H1 (cell line): ENCODE results near the gene SMIM10. TPM values are rescaled to one million over a fixed set of nuclear protein-coding genes. Genes with fewer than 3 reads are reported as not detected.

Experiments
- CTCF ChIA-PET: fragments of 300-600 bp; sonication (Branson Sonifier 250); formaldehyde crosslinking; loops from one replicate; lab custom pipeline; 2021; ENCODE audit not compliant: partially characterized antibody; lab: Charles Lee
- POLR2A ChIA-PET: fragments of 300-600 bp; sonication (Branson Sonifier 250); formaldehyde crosslinking; loops from one replicate; lab custom pipeline; 2021; ENCODE audit warnings: inconsistent platforms; ENCODE audit not compliant: partially characterized antibody; lab: Charles Lee
- DNase-seq, 2 experiments: peaks; one replicate each; pipeline versions ENCODE4 v3.0.0 to v3.0.0-alpha.2; 2010 to 2022; ENCODE audit warnings: low spot score in 2 of 2, low read depth in 1 of 2, mixed read lengths in 1 of 2
- FAIRE-seq: peaks from 2 replicates; lab custom pipeline; 2011; peaks lifted over from hg19 to GRCh38; lab: Jason Lieb, UNC
- H2AFZ ChIP-seq: 2 replicates; pipeline ENCODE4 v1.8.1; 2012; ENCODE audit warnings: low read length, inconsistent platforms
- H2AK5ac ChIP-seq: 2 replicates; pipeline ENCODE4 v1.6.1; 2013; ENCODE audit warnings: low read depth, low read length
- H2BK120ac ChIP-seq: replicated peaks from 2 replicates; pipeline ENCODE3; 2013; ENCODE audit warnings: low read depth, low read length, inconsistent platforms
- H2BK12ac ChIP-seq: 2 replicates; pipeline ENCODE4 v1.6.1; 2013; ENCODE audit warnings: low read depth, low read length
- H2BK15ac ChIP-seq: 2 replicates; pipeline ENCODE4 v1.6.1; 2013; ENCODE audit warnings: low read length
- H2BK20ac ChIP-seq: 2 replicates; pipeline ENCODE4 v1.6.1; 2013; ENCODE audit warnings: low read length
- H2BK5ac ChIP-seq: 2 replicates; pipeline ENCODE4 v1.6.1; 2013; ENCODE audit warnings: low read depth, low read length
- H3K14ac ChIP-seq: 2 replicates; pipeline ENCODE4 v1.6.1; 2013; ENCODE audit warnings: inconsistent platforms; ENCODE audit not compliant: insufficient read length
- H3K18ac ChIP-seq: 2 replicates; pipeline ENCODE4 v1.6.1; 2013; ENCODE audit warnings: low read length; ENCODE audit errors: extremely low read depth
- H3K23ac ChIP-seq: 2 replicates; pipeline ENCODE4 v1.6.1; 2013; ENCODE audit warnings: inconsistent platforms; ENCODE audit not compliant: insufficient read length
- H3K23me2 ChIP-seq: 2 replicates; pipeline ENCODE4 v1.6.1; 2013; ENCODE audit warnings: low read depth, low read length
- H3K27ac ChIP-seq: 2 replicates; pipeline ENCODE4 v1.6.1; 2011; ENCODE audit warnings: low read depth, low read length, inconsistent platforms
- H3K27me3 ChIP-seq, 4 experiments: replicated peaks in 1 of 4; 1 replicate in 1 of 4; 2 replicates in 3 of 4; pipeline versions ENCODE4 v1.6.1 to v1.8.1; 2011 to 2013; ENCODE audit warnings: low read length in 3 of 4, mild to moderate bottlenecking in 3 of 4, inconsistent platforms in 2 of 4, mixed read lengths in 2 of 4, moderate library complexity in 1 of 4; ENCODE audit not compliant: control insufficient read depth in 3 of 4, insufficient read depth in 3 of 4; ENCODE audit errors: extremely low read depth in 1 of 4
- H3K36me3 ChIP-seq, 4 experiments: 2 replicates each; pipeline versions ENCODE4 v1.6.1 to v1.8.1; 2011 to 2013; ENCODE audit warnings: mild to moderate bottlenecking in 4 of 4, low read length in 3 of 4, moderate library complexity in 2 of 4, control low read depth in 1 of 4, inconsistent platforms in 1 of 4; ENCODE audit not compliant: insufficient read depth in 4 of 4, control insufficient read depth in 2 of 4
- H3K4ac ChIP-seq: replicated peaks from 2 replicates; pipeline ENCODE3; 2013; ENCODE audit warnings: low read length, low read depth, mixed read lengths, inconsistent platforms; ENCODE audit not compliant: insufficient read length
- H3K4me1 ChIP-seq, 4 experiments: replicated peaks in 1 of 4; 1 replicate in 1 of 4; 2 replicates in 3 of 4; pipeline versions ENCODE4 v1.6.1 to v1.8.1; 2011 to 2013; ENCODE audit warnings: low read length in 3 of 4, inconsistent platforms in 2 of 4, mixed read lengths in 1 of 4; ENCODE audit not compliant: insufficient read depth in 4 of 4, control insufficient read depth in 3 of 4
- H3K4me2 ChIP-seq, 2 experiments: 2 replicates each; pipeline versions ENCODE4 v1.6.1 to v1.8.1; 2011 to 2013; ENCODE audit warnings: low read depth in 2 of 2, low read length in 2 of 2, control low read depth in 1 of 2, inconsistent platforms in 1 of 2, mild to moderate bottlenecking in 1 of 2; ENCODE audit not compliant: insufficient read depth in 1 of 2
- H3K4me3 ChIP-seq, 4 experiments: fragments of 200-600, 300-600 bp in 1 of 4; sonication (generic), shearing (Covaris generic), sonication (Bioruptor Twin) in 1 of 4; 2 replicates each; pipeline versions ENCODE4 v1.5.1 to v1.8.1; 2011 to 2016; ENCODE audit warnings: low read length in 4 of 4, low read depth in 3 of 4, control low read depth in 2 of 4, inconsistent platforms in 2 of 4, mild to moderate bottlenecking in 2 of 4, mixed read lengths in 1 of 4, moderate library complexity in 1 of 4; ENCODE audit not compliant: insufficient read depth in 2 of 4; ENCODE audit errors: extremely low read depth in 1 of 4
- H3K56ac ChIP-seq: replicated peaks from 2 replicates; pipeline ENCODE3; 2013; ENCODE audit warnings: low read depth, mild to moderate bottlenecking, mixed read lengths, low read length, inconsistent platforms; ENCODE audit not compliant: insufficient read length
- H3K79me1 ChIP-seq: 2 replicates; pipeline ENCODE4 v1.6.1; 2013; ENCODE audit warnings: low read depth, low read length, control low read depth
- H3K79me2 ChIP-seq, 2 experiments: 2 replicates each; pipeline versions ENCODE4 v1.6.1 to v1.8.1; 2012 to 2013; ENCODE audit warnings: low read length in 2 of 2, mild to moderate bottlenecking in 2 of 2, inconsistent platforms in 1 of 2; ENCODE audit not compliant: insufficient read depth in 2 of 2, control insufficient read depth in 1 of 2
- H3K9ac ChIP-seq, 4 experiments: replicated peaks in 1 of 4; 1 replicate in 1 of 4; 2 replicates in 3 of 4; pipeline versions ENCODE4 v1.6.1 to v1.8.1; 2011 to 2013; ENCODE audit warnings: low read depth in 3 of 4, low read length in 3 of 4, control low read depth in 2 of 4, mild to moderate bottlenecking in 2 of 4, moderate library complexity in 2 of 4, inconsistent platforms in 1 of 4; ENCODE audit errors: extremely low read depth in 1 of 4
- H3K9me3 ChIP-seq, 2 experiments: 2 replicates each; pipeline versions ENCODE4 v1.6.1 to v1.8.1; 2012 to 2013; ENCODE audit warnings: mild to moderate bottlenecking in 2 of 2, moderate library complexity in 2 of 2, control low read depth in 1 of 2, inconsistent platforms in 1 of 2, low read depth in 1 of 2, low read length in 1 of 2, mixed read lengths in 1 of 2; ENCODE audit not compliant: insufficient read depth in 2 of 2
- H4K20me1 ChIP-seq, 2 experiments: replicated peaks in 1 of 2; 2 replicates each; pipeline versions ENCODE3 to v1.8.1; 2011 to 2013; ENCODE audit warnings: inconsistent platforms in 2 of 2, low read length in 2 of 2, mild to moderate bottlenecking in 1 of 2; ENCODE audit not compliant: insufficient read depth in 2 of 2, control insufficient read depth in 1 of 2
- H4K5ac ChIP-seq: 2 replicates; pipeline ENCODE4 v1.6.1; 2013; ENCODE audit warnings: low read length, low read depth, mixed read lengths, inconsistent platforms; ENCODE audit not compliant: insufficient read length
- H4K8ac ChIP-seq: 2 replicates; pipeline ENCODE4 v1.8.0; 2013; ENCODE audit warnings: mild to moderate bottlenecking, moderate library complexity, low read length, inconsistent platforms; ENCODE audit not compliant: insufficient read depth; ENCODE audit errors: extremely low read depth
- H4K91ac ChIP-seq: replicated peaks from 2 replicates; pipeline ENCODE3; 2013; ENCODE audit warnings: low read length, mixed read lengths, inconsistent platforms; ENCODE audit not compliant: insufficient read length
- SRF ChIP-seq: IDR thresholded peaks from 2 replicates; pipeline ENCODE4 v1.6.1; 2011; ENCODE audit warnings: mild to moderate bottlenecking, low read depth, low read length, moderate library complexity
- WGBS, 2 experiments: shearing (Covaris generic) in 1 of 2; methylation state at CpG; one replicate each; pipeline versions ENCODE4 v1.1.6 to v1.1.7; 2013 to 2015; ENCODE audit warnings: low lambda C conversion rate in 2 of 2, mixed read lengths in 2 of 2, inconsistent platforms in 1 of 2, low coverage in 1 of 2, missing lambda C conversion rate in 1 of 2; ENCODE audit not compliant: insufficient replicate concordance in 2 of 2, insufficient coverage in 1 of 2, insufficient read length in 1 of 2; ENCODE audit errors: extremely low coverage in 1 of 2, missing lambda C conversion rate in 1 of 2; 5-methylcytosine and 5-hydroxymethylcytosine counted together
- polyA plus RNA-seq, 7 experiments: library from polyadenylated mRNA; depleted of rRNA in 3 of 7; stranded (reverse) in 5 of 7; unstranded in 2 of 7; fragments of >200 nt in 5 of 7; fragments of 200-250 nt in 2 of 7; gene quantifications; 1 replicate in 5 of 7; 2 replicates in 1 of 7; 4 replicates in 1 of 7; pipeline versions ENCODE4 v1.2.1 to v1.2.3, GENCODE V29; 2011 to 2013; ENCODE audit warnings: missing spikeins in 2 of 7, mixed read lengths in 2 of 7
- total RNA-seq: library from RNA; stranded (reverse); fragmentation: NEBNext Ultra II Directional; extraction: Animal tissue kit (Norgen Biotek cat#: 25700); gene quantifications from 2 replicates; pipeline ENCODE4 v1.2.1, GENCODE V29; 2021

Gene SMIM10
- total and polyA plus RNA-seq, 2 of the 8 experiments (the other 6 are each of a cell fraction or from before 2014, with no cell fraction given) = 2.3 to 2.8 TPM

DNA sequence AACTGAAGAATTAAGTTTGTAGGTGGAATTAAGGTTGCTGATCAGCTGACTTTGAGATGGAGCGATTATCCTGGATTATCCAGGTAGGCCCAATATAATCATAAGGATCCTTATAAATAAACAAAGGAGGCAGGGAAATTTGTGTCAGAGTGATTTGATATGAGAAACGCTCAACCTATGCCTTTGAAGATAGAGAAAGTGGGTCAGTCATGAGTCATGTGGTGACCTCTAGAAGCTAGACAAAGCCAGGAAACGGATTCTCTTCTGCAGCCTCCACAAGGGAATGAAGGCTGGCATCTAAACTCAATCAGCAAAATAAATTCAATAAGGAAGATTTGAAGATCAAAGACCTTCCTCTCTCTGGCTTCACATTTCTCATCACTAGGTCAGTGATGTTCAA lies 41.5 kb upstream of the SMIM10 start:
- H3K36me3 ChIP-seq = no peaks in the 10 kb centered on the region
- WGBS, 2 experiments = 91% methylated on average over 3 of the region's 3 CpGs; no CpG with 5 or more reads in 1 of the 2 experiments
- no peak for FAIRE-seq
- TF ChIP-seq SRF = no peak

More for the DNA sequence above, 41.5 kb upstream of the SMIM10 start:
- H4K20me1 ChIP-seq = no peaks in the 10 kb centered on the region
- H3K27me3 ChIP-seq = no peaks in the 10 kb centered on the region
- no peak overlapping the region for H2BK5ac ChIP-seq
- no peak overlapping the region for H3K9ac ChIP-seq
- no peaks in the 10 kb centered on the region for H3K9me3 ChIP-seq
- ChIA-PET POLR2A (no interaction called here), CTCF (no interaction called here)
- H3K4me1 ChIP-seq = peaks cover 0 to 2% (median 0%) of the 10 kb centered on the region in 4 experiments; a peak in 3 of 7 replicates
- H3K4ac ChIP-seq = no peak overlapping the region
- no peak overlapping the region for H3K56ac ChIP-seq
- H2AFZ ChIP-seq = no peak overlapping the region
- H4K91ac ChIP-seq = no peak overlapping the region
- no peak overlapping the region for H4K5ac ChIP-seq
- no peaks in the 10 kb centered on the region for H3K23me2 ChIP-seq
- no peak overlapping the region for H3K18ac ChIP-seq
- H2AK5ac ChIP-seq = no peak overlapping the region
- no peak overlapping the region for H2BK120ac ChIP-seq
- H3K4me2 ChIP-seq = no peak overlapping the region
- H2BK15ac ChIP-seq = no peak overlapping the region
- no peak overlapping the region for H3K23ac ChIP-seq
- no peak overlapping the region for H2BK12ac ChIP-seq
- no peak overlapping the region for H3K4me3 ChIP-seq
- H2BK20ac ChIP-seq = no peak overlapping the region
- no peak overlapping the region for H3K27ac ChIP-seq
- H3K79me1 ChIP-seq = no peaks in the 10 kb centered on the region
- H4K8ac ChIP-seq = no peak overlapping the region
- no peak overlapping the region for H3K14ac ChIP-seq
- no peak for DNase-seq
- H3K79me2 ChIP-seq = no peaks in the 10 kb centered on the region
